H9 (cell line): Measurements from ENCODE around the gene PACS1. TPM values are rescaled to one million over a fixed set of nuclear protein-coding genes. Genes with fewer than 3 reads are reported as not detected.

Experiments used
- DNase-seq: peaks from one replicate; pipeline ENCODE4 v3.0.0-alpha.2; 2017
- H2AFZ ChIP-seq: one replicate; pipeline ENCODE4 v1.6.1; 2013; ENCODE audit warnings: mild to moderate bottlenecking, low read length, control low read depth, moderate library complexity
- H2AK5ac ChIP-seq: 2 replicates; pipeline ENCODE4 v1.6.1; 2013; ENCODE audit warnings: low read length, control low read depth, mixed read lengths; ENCODE audit not compliant: insufficient read length
- H2BK120ac ChIP-seq: one replicate; pipeline ENCODE4 v1.6.1; 2013; ENCODE audit warnings: low read depth, mild to moderate bottlenecking, low read length, control low read depth, inconsistent platforms; ENCODE audit not compliant: poor library complexity, severe bottlenecking
- H2BK12ac ChIP-seq: 2 replicates; pipeline ENCODE4 v1.6.1; 2013; ENCODE audit warnings: low read length, control low read depth, mixed read lengths, low read depth; ENCODE audit not compliant: insufficient read length
- H2BK15ac ChIP-seq: 2 replicates; pipeline ENCODE4 v1.6.1; 2013; ENCODE audit warnings: low read depth, low read length, control low read depth
- H2BK20ac ChIP-seq: one replicate; pipeline ENCODE4 v1.6.1; 2013; ENCODE audit warnings: low read depth, mild to moderate bottlenecking, low read length, control low read depth, inconsistent platforms; ENCODE audit not compliant: poor library complexity, severe bottlenecking
- H2BK5ac ChIP-seq: 2 replicates; pipeline ENCODE4 v1.6.1; 2013; ENCODE audit warnings: low read length, control low read depth, mixed read lengths; ENCODE audit not compliant: insufficient read length
- H3K14ac ChIP-seq: 2 replicates; pipeline ENCODE4 v1.6.1; 2013; ENCODE audit warnings: low read length, control low read depth; ENCODE audit not compliant: insufficient read depth
- H3K18ac ChIP-seq: 2 replicates; pipeline ENCODE4 v1.6.1; 2013; ENCODE audit warnings: low read depth, mild to moderate bottlenecking, mixed read lengths, low read length, control low read depth; ENCODE audit not compliant: insufficient read length
- H3K23ac ChIP-seq: 2 replicates; pipeline ENCODE4 v1.6.1; 2013; ENCODE audit warnings: low read length, control low read depth, mixed read lengths, low read depth; ENCODE audit not compliant: insufficient read length
- H3K23me2 ChIP-seq: 2 replicates; pipeline ENCODE4 v1.6.1; 2013; ENCODE audit warnings: low read depth, mild to moderate bottlenecking, mixed read lengths, low read length, control low read depth; ENCODE audit not compliant: insufficient read length, poor library complexity, severe bottlenecking
- H3K27ac ChIP-seq: 2 replicates; pipeline ENCODE4 v1.5.1; 2013; ENCODE audit warnings: low read length, control low read depth, mixed read lengths, low read depth; ENCODE audit not compliant: insufficient read length
- H3K27me3 ChIP-seq: 2 replicates; pipeline ENCODE4 v1.6.1; 2013; ENCODE audit warnings: low read length, control low read depth, inconsistent platforms; ENCODE audit not compliant: insufficient read depth
- H3K4ac ChIP-seq: 2 replicates; pipeline ENCODE4 v1.6.1; 2013; ENCODE audit warnings: low read depth, mild to moderate bottlenecking, control low read depth, inconsistent platforms, low read length, moderate library complexity
- H3K4me1 ChIP-seq: 2 replicates; pipeline ENCODE4 v1.6.1; 2013; ENCODE audit warnings: low read length, control low read depth, inconsistent platforms; ENCODE audit not compliant: insufficient read depth
- H3K4me2 ChIP-seq: 2 replicates; pipeline ENCODE4 v1.6.1; 2013; ENCODE audit warnings: low read length, control low read depth, mixed read lengths; ENCODE audit not compliant: insufficient read length, insufficient read depth
- H3K56ac ChIP-seq: 2 replicates; pipeline ENCODE4 v1.6.1; 2013; ENCODE audit warnings: low read depth, mild to moderate bottlenecking, mixed read lengths, low read length, control low read depth; ENCODE audit not compliant: insufficient read length
- H3K79me1 ChIP-seq: 2 replicates; pipeline ENCODE4 v1.6.1; 2013; ENCODE audit warnings: low read depth, mild to moderate bottlenecking, moderate library complexity, low read length, control low read depth, inconsistent platforms; ENCODE audit not compliant: insufficient read depth, poor library complexity, severe bottlenecking
- H3K79me2 ChIP-seq: 2 replicates; pipeline ENCODE4 v1.6.1; 2013; ENCODE audit warnings: low read length, control low read depth, inconsistent platforms; ENCODE audit not compliant: insufficient read depth
- H3K9ac ChIP-seq: 2 replicates; pipeline ENCODE4 v1.6.1; 2013; ENCODE audit warnings: low read length, control low read depth, mixed read lengths; ENCODE audit not compliant: insufficient read length; ENCODE audit errors: extremely low read depth
- H3K9me3 ChIP-seq: one replicate; pipeline ENCODE4 v1.6.1; 2013; ENCODE audit warnings: low read depth, low read length, inconsistent platforms; ENCODE audit not compliant: control insufficient read depth
- H3T11ph ChIP-seq: one replicate; pipeline ENCODE4 v1.6.1; 2013; ENCODE audit warnings: mild to moderate bottlenecking, low read length, control low read depth, inconsistent platforms
- H4K20me1 ChIP-seq: one replicate; pipeline ENCODE4 v1.6.1; 2013; ENCODE audit not compliant: control insufficient read depth, insufficient read length, insufficient read depth
- H4K5ac ChIP-seq: 2 replicates; pipeline ENCODE4 v1.6.1; 2013; ENCODE audit warnings: low read depth, mild to moderate bottlenecking, mixed read lengths, low read length, control low read depth; ENCODE audit not compliant: insufficient read length
- H4K8ac ChIP-seq: replicated peaks from 2 replicates; pipeline ENCODE4 v1.6.1; 2013; ENCODE audit warnings: low read length, control low read depth, mixed read lengths, low read depth; ENCODE audit not compliant: insufficient read length
- H4K91ac ChIP-seq: 2 replicates; pipeline ENCODE4 v1.6.1; 2013; ENCODE audit warnings: low read depth, mild to moderate bottlenecking, moderate library complexity, mixed read lengths, low read length, control low read depth; ENCODE audit not compliant: insufficient read length
- H3K27ac Mint-ChIP-seq, 3 experiments: 2 replicates in 2 of 3; 3 replicates in 1 of 3; pipeline ENCODE4 v1.8.0; 2020 to 2021; ENCODE audit warnings: mixed read lengths in 3 of 3, mild to moderate bottlenecking in 1 of 3, moderate library complexity in 1 of 3
- H3K27me3 Mint-ChIP-seq: 2 replicates; pipeline ENCODE4 v1.8.0; 2021; ENCODE audit warnings: low read depth, mild to moderate bottlenecking, moderate library complexity, mixed read lengths
- H3K36me3 Mint-ChIP-seq, 3 experiments: 2 replicates in 2 of 3; 3 replicates in 1 of 3; pipeline ENCODE4 v1.8.0; 2020 to 2021; ENCODE audit warnings: low read depth in 3 of 3, mixed read lengths in 3 of 3; ENCODE audit not compliant: insufficient read depth in 1 of 3
- H3K4me1 Mint-ChIP-seq, 2 experiments: 2 replicates each; pipeline ENCODE4 v1.8.0; 2020; ENCODE audit warnings: mixed read lengths in 2 of 2
- H3K4me3 Mint-ChIP-seq, 2 experiments: 2 replicates in 1 of 2; 3 replicates in 1 of 2; pipeline ENCODE4 v1.8.0; 2020 to 2021; ENCODE audit warnings: mild to moderate bottlenecking in 2 of 2, mixed read lengths in 2 of 2, moderate library complexity in 1 of 2
- H3K9me3 Mint-ChIP-seq, 2 experiments: 2 replicates in 1 of 2; 3 replicates in 1 of 2; pipeline ENCODE4 v1.8.0; 2020; ENCODE audit warnings: mild to moderate bottlenecking in 2 of 2, mixed read lengths in 2 of 2, moderate library complexity in 1 of 2
- WGBS: extraction: QIAGEN DNeasy Blood & Tissue Kit; methylation state at CpG from one replicate; pipeline ENCODE4 v1.1.7; 2013; ENCODE audit warnings: missing lambda C conversion rate, low lambda C conversion rate, mixed read lengths; ENCODE audit not compliant: insufficient read length; ENCODE audit errors: extremely low coverage; 5-methylcytosine and 5-hydroxymethylcytosine counted together
- total RNA-seq: library from RNA; stranded (reverse); gene quantifications from 2 replicates; pipeline ENCODE4 v1.2.1, GENCODE V29; 2021
- TF ChIP-seq, protein P1 (sequence below): fragments of 200-600 bp; sonication (generic); conservative IDR thresholded peaks from 3 replicates; pipeline ENCODE4 v1.8.0; 2021; ENCODE audit warnings: antibody characterized with exemption, mild to moderate bottlenecking

PACS1 gene
- total RNA-seq, 1 experiment from 2014 or later = 35.5 TPM

DNA sequence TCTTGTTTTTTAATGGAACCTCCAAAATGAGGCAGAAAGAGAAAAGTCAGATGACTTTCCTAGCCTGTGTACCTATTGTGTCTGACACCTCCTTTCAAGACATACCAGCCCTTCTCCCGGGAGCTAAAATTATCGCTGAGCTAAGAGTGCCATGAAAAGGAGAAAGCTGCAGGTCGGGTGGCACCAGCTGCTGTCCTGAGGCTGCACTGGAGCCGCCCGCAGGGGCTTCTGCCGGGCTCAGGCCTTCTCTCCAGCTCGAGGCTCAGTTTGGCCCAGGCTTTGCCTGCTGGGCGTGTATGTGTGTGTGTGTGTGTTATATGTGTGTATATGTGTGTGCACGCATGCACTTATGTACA, 170.7 kb downstream of the PACS1 start:
- TF ChIP-seq, protein P1, sequence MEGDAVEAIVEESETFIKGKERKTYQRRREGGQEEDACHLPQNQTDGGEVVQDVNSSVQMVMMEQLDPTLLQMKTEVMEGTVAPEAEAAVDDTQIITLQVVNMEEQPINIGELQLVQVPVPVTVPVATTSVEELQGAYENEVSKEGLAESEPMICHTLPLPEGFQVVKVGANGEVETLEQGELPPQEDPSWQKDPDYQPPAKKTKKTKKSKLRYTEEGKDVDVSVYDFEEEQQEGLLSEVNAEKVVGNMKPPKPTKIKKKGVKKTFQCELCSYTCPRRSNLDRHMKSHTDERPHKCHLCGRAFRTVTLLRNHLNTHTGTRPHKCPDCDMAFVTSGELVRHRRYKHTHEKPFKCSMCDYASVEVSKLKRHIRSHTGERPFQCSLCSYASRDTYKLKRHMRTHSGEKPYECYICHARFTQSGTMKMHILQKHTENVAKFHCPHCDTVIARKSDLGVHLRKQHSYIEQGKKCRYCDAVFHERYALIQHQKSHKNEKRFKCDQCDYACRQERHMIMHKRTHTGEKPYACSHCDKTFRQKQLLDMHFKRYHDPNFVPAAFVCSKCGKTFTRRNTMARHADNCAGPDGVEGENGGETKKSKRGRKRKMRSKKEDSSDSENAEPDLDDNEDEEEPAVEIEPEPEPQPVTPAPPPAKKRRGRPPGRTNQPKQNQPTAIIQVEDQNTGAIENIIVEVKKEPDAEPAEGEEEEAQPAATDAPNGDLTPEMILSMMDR = no peak

More for the DNA sequence above, 170.7 kb downstream of the PACS1 start:
- no peak overlapping the region for H2BK15ac ChIP-seq
- no peak overlapping the region for H2AK5ac ChIP-seq
- H3K79me1 ChIP-seq = no peaks in the 10 kb centered on the region
- H2BK12ac ChIP-seq = no peak overlapping the region
- H3K9ac ChIP-seq = no peak overlapping the region
- no peak overlapping the region for H2AFZ ChIP-seq
- no peaks in the 10 kb centered on the region for H4K20me1 ChIP-seq
- H3K56ac ChIP-seq = no peak overlapping the region
- H3K18ac ChIP-seq = no peak overlapping the region
- Mint-ChIP-seq H3K27ac (peak overlapping the region in 2 of 3 experiments; percentile 44 to 92; a peak in 2 of 7 replicates), H3K4me1 (peaks cover 5% of the 10 kb centered on the region in 2 experiments; a peak in 3 of 4 replicates), H3K4me3 (no peak overlapping the region), H3K9me3 (no peaks in the 10 kb centered on the region), H3K27me3 (peaks cover 3% of the 10 kb centered on the region; the same call in 1 of the 2 replicates), H3K36me3 (peaks cover 0 to 8% (median 1%) of the 10 kb centered on the region in 3 experiments; a peak in 2 of 7 replicates)
- H3K79me2 ChIP-seq = no peaks in the 10 kb centered on the region
- H4K8ac ChIP-seq = no peak overlapping the region
- H3K4me1 ChIP-seq = no peaks in the 10 kb centered on the region
- WGBS = no CpG with 5 or more reads among the region's 9 CpGs
- no peak overlapping the region for H2BK120ac ChIP-seq
- H3K4me2 ChIP-seq = no peak overlapping the region
- H3K27me3 ChIP-seq = no peaks in the 10 kb centered on the region
- no peak overlapping the region for H3K27ac ChIP-seq
- no peaks in the 10 kb centered on the region for H3K9me3 ChIP-seq
- no peak overlapping the region for H2BK5ac ChIP-seq
- H3T11ph ChIP-seq = no peak overlapping the region
- H4K91ac ChIP-seq = no peak overlapping the region
- no peak overlapping the region for H4K5ac ChIP-seq
- DNase-seq = no peak
- no peak overlapping the region for H3K23ac ChIP-seq
- H2BK20ac ChIP-seq = no peak overlapping the region
- no peak overlapping the region for H3K14ac ChIP-seq
- no peaks in the 10 kb centered on the region for H3K23me2 ChIP-seq
- no peak overlapping the region for H3K4ac ChIP-seq
